Activated T-cell treated with anti-CD3 and anti-CD28 coated beads for 4 hours (primary cell): Measurements from ENCODE around the gene REV3L.

Experiments
- DNase-seq: peaks from one replicate; pipeline ENCODE4 v3.0.0-alpha.2; 2020

The REV3L gene

GRCh38 chr6:111423055-111423633, 59.9 kb downstream of the REV3L start:
- DNase-seq, result no peak

- no peak for DNase-seq
These were observed 63.9 kb downstream of the REV3L start for GRCh38 chr6:111418971-111419693.

GRCh38 chr6:111417946-111418345, 65.1 kb downstream of the REV3L start:
- DNase-seq, result no peak

- DNase-seq, result no peak
These were observed 65.8 kb downstream of the REV3L start for GRCh38 chr6:111417181-111417585.

GRCh38 chr6:111416529-111416928, 66.5 kb downstream of the REV3L start:
- DNase-seq, result no peak

GRCh38 chr6:111414373-111414772, 68.6 kb downstream of the REV3L start:
- no peak for DNase-seq

GRCh38 chr6:111411978-111412566, 70.9 kb downstream of the REV3L start:
- no peak for DNase-seq

GRCh38 chr6:111411046-111411445, 72.0 kb downstream of the REV3L start:
- DNase-seq, result no peak

- no peak for DNase-seq
These were observed 72.6 kb downstream of the REV3L start for GRCh38 chr6:111410371-111410770.

- no peak for DNase-seq
These were observed 73.6 kb downstream of the REV3L start for GRCh38 chr6:111409430-111409829.

- DNase-seq, result no peak
These were observed 75.3 kb downstream of the REV3L start for GRCh38 chr6:111407686-111408085.

GRCh38 chr6:111406200-111406721, 76.8 kb downstream of the REV3L start:
- DNase-seq, result no peak

GRCh38 chr6:111403388-111403787, 79.6 kb downstream of the REV3L start:
- no peak for DNase-seq

GRCh38 chr6:111399626-111400025, 83.4 kb downstream of the REV3L start:
- DNase-seq, result no peak

- DNase-seq, result no peak
These were observed 94.3 kb downstream of the REV3L start for GRCh38 chr6:111388681-111389080.

GRCh38 chr6:111382476-111383294, 100.3 kb downstream of the REV3L start:
- no peak for DNase-seq

GRCh38 chr6:111381728-111382127, 101.3 kb downstream of the REV3L start:
- no peak for DNase-seq

GRCh38 chr6:111381123-111381522, 101.9 kb downstream of the REV3L start:
- no peak for DNase-seq

- no peak for DNase-seq
These were observed 103.2 kb downstream of the REV3L start for GRCh38 chr6:111379831-111380230.

GRCh38 chr6:111379302-111379701, 103.7 kb downstream of the REV3L start:
- DNase-seq, result no peak

- no peak for DNase-seq
These were observed 105.4 kb downstream of the REV3L start for GRCh38 chr6:111377558-111378120.

GRCh38 chr6:111367393-111368088, 115.5 kb downstream of the REV3L start:
- no peak for DNase-seq
